Pancreas (tissue), 10 donors: ENCODE measurements around the gene DCAF4. TPM values are rescaled to one million over a fixed set of nuclear protein-coding genes. Genes with fewer than 3 reads are reported as not detected.

ENCODE experiments used
- ATAC-seq, 4 donors: fragments of 200-7000 bp; cut with Tn5 transposase; one replicate each; pipeline versions ENCODE4 v1.8.0 to v1.9.1; 2020; ENCODE audit warnings: mild to moderate bottlenecking in 4 of 4, moderate library complexity in 4 of 4
- DNase-seq, 6 donors: peaks; one replicate each; pipeline ENCODE4 v3.0.0-alpha.2; 2020
- FAIRE-seq: peaks from 2 replicates; lab custom pipeline; 2012; peaks lifted over from hg19 to GRCh38; lab: Jason Lieb, UNC
- H3K27ac ChIP-seq, 4 donors: fragments of 200-600 bp; sonication (generic); 1 replicate in 3 of 4; 2 replicates in 1 of 4; pipeline versions ENCODE4 v1.5.0 to v1.8.0; 2020
- H3K27me3 ChIP-seq, 4 donors: fragments of 200-600 bp; one replicate each; pipeline ENCODE4 v1.8.0; 2021
- H3K36me3 ChIP-seq, 3 donors: fragments of 200-600 bp; sonication (generic) in 1 of 3; one replicate each; pipeline versions ENCODE4 v1.5.0 to v1.8.0; 2020 to 2021
- H3K4me1 ChIP-seq, 3 donors: fragments of 200-600 bp; one replicate each; pipeline ENCODE4 v1.8.0; 2021
- H3K4me3 ChIP-seq, 4 donors: fragments of 200-600 bp; sonication (generic) in 2 of 4; one replicate each; pipeline versions ENCODE4 v1.5.0 to v1.8.0; 2020 to 2021
- H3K9me3 ChIP-seq, 4 donors: fragments of 200-600 bp; one replicate each; pipeline ENCODE4 v1.8.0; 2021
- WGBS, 2 donors: extraction: QIAGEN DNeasy Blood & Tissue Kit; methylation state at CpG; one replicate each; pipeline ENCODE4 v1.1.7; 2013; 5-methylcytosine and 5-hydroxymethylcytosine counted together
- intact Hi-C, 3 donors: fragments of 100-400 bp; cut with DNase I; formaldehyde crosslinking; loops; one replicate each; pipeline versions ENCODE4 v1.11.1 to v1.14.2; 2022
- polyA plus RNA-seq, 2 donors: library from polyadenylated mRNA; stranded (reverse); fragments of 200-250 nt; gene quantifications; one replicate each; pipeline ENCODE4 v1.2.3, GENCODE V29; 2013
- total RNA-seq, 6 donors: library from RNA; stranded (reverse); fragmentation: NEBNext Ultra II Directional in 4 of 6; extraction: Animal tissue kit (Norgen Biotek cat#: 25700) in 4 of 6; gene quantifications; one replicate each; pipeline versions ENCODE4 v1.2.1 to v1.2.4, GENCODE V29; 2021 to 2023
- TF ChIP-seq, protein P1 (sequence below), 4 donors: fragments of 200-600 bp; sonication (generic) in 3 of 4; IDR thresholded peaks; one replicate each; pipeline versions ENCODE4 v1.5.0 to v1.8.0; 2021; ENCODE audit warnings: antibody characterized with exemption in 4 of 4
- donor health status: healthy with polysubstance abuse.
- donor health status: DM: no; HTN: no; CAD: no; lungs with moderate emphysema.
- donor health status: DM: no; HTN: no; CAD: no.
- donor health status: control.
- donor health status: control.
- donor health status: Bipolar disorder and iron deficiency.
- donor health status: DM: yes; HTN: yes; CAD: no.
- donor health status: DM: no; HTN: no; CAD: no.
- donor health status: DM: no; HTN: no; CAD: no.
- donor health status: DM: yes; HTN: yes; CAD: no.

DCAF4 gene
- total and polyA plus RNA-seq, 8 donors: 7.8 to 14.5 (median 11.2) TPM

GRCh38 chr14:72929316-72930080 is 3.2 kb downstream of the DCAF4 start:
- no peak for FAIRE-seq
- Histone ChIP-seq H3K9me3 (no peaks in the 10 kb centered on the region), H3K36me3 (no peaks in the 10 kb centered on the region), H3K4me1 (peaks cover 0 to 4% (median 0%) of the 10 kb centered on the region in 3 donors), H3K4me3 (no peak overlapping the region), H3K27me3 (no peaks in the 10 kb centered on the region), H3K27ac (no peak overlapping the region)
- WGBS, 2 donors: 95 to 97% methylated on average over 43 of the region's 43 CpGs
- intact Hi-C loops: no loop called here
- TF ChIP-seq, protein P1, sequence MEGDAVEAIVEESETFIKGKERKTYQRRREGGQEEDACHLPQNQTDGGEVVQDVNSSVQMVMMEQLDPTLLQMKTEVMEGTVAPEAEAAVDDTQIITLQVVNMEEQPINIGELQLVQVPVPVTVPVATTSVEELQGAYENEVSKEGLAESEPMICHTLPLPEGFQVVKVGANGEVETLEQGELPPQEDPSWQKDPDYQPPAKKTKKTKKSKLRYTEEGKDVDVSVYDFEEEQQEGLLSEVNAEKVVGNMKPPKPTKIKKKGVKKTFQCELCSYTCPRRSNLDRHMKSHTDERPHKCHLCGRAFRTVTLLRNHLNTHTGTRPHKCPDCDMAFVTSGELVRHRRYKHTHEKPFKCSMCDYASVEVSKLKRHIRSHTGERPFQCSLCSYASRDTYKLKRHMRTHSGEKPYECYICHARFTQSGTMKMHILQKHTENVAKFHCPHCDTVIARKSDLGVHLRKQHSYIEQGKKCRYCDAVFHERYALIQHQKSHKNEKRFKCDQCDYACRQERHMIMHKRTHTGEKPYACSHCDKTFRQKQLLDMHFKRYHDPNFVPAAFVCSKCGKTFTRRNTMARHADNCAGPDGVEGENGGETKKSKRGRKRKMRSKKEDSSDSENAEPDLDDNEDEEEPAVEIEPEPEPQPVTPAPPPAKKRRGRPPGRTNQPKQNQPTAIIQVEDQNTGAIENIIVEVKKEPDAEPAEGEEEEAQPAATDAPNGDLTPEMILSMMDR (IDR thresholded peaks at IDR 0.05): no peak
- no peak for DNase-seq
- ATAC-seq: no peak

DNA sequence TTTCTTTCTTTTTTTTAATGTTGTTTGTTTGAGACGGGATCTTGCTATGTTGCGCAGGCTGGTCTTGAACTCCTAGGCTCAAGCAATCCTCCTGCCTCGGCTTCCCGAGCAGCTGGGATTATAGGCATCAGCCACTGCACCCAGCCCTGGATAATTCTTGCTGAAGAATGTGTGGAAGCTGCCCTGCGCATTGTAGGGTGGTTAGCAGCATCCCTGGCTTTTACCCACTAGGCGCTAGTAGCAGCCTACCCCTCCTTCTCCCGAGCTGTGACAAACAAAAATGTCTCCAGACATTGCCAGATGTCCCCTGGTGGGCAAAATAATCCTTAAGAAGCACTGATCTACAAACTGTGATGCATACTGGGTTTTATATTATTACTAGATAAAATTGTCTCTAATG is 6.6 kb downstream of the DCAF4 start:
- H3K4me3 ChIP-seq: no peak overlapping the region
- no peak for ATAC-seq
- no peak for DNase-seq
- TF ChIP-seq, protein P1 (IDR thresholded peaks at IDR 0.05): no peak
- WGBS, 2 donors: 95% methylated on average over 7 of the region's 7 CpGs
- FAIRE-seq: no peak
- intact Hi-C loops: no loop called here
- H3K9me3 ChIP-seq: no peaks in the 10 kb centered on the region
- H3K27ac ChIP-seq: no peak overlapping the region
- H3K4me1 ChIP-seq: no peaks in the 10 kb centered on the region
- H3K27me3 ChIP-seq: no peaks in the 10 kb centered on the region
- H3K36me3 ChIP-seq: no peaks in the 10 kb centered on the region

GRCh38 chr14:72939630-72940029 is 13.4 kb downstream of the DCAF4 start:
- ATAC-seq (no peak), FAIRE-seq (no peak), DNase-seq (no peak)
- H3K9me3 ChIP-seq: no peaks in the 10 kb centered on the region
- no peaks in the 10 kb centered on the region for H3K27me3 ChIP-seq
- H3K36me3 ChIP-seq: peaks cover 0 to 31% (median 11%) of the 10 kb centered on the region in 3 donors
- TF ChIP-seq, protein P1 (IDR thresholded peaks at IDR 0.05): no peak
- H3K27ac ChIP-seq: no peak overlapping the region
- intact Hi-C loops: no loop called here
- H3K4me3 ChIP-seq: no peak overlapping the region
- WGBS, 2 donors: 57 to 75% methylated on average over 13 of the region's 13 CpGs
- H3K4me1 ChIP-seq: no peaks in the 10 kb centered on the region

GRCh38 chr14:72941286-72941985 is 15.2 kb downstream of the DCAF4 start:
- ATAC-seq (no peak), DNase-seq (no peak), FAIRE-seq (no peak)
- TF ChIP-seq, protein P1 (IDR thresholded peaks at IDR 0.05): no peak
- Histone ChIP-seq H3K27me3 (no peaks in the 10 kb centered on the region), H3K4me3 (no peak overlapping the region), H3K9me3 (no peaks in the 10 kb centered on the region), H3K36me3 (peaks cover 0 to 31% (median 11%) of the 10 kb centered on the region in 3 donors), H3K27ac (no peak overlapping the region), H3K4me1 (no peaks in the 10 kb centered on the region)
- 83 to 87% methylated on average over 12 of the region's 12 CpGs for WGBS, 2 donors
- intact Hi-C loops: no loop called here
